ENCODE measurements around the gene FXYD2. TPM values are rescaled to one million over a fixed set of nuclear protein-coding genes. Genes with fewer than 3 reads are reported as not detected.

The FXYD2 gene
- total RNA-seq, 4 donors from 2014 or later, result not detected

DNA sequence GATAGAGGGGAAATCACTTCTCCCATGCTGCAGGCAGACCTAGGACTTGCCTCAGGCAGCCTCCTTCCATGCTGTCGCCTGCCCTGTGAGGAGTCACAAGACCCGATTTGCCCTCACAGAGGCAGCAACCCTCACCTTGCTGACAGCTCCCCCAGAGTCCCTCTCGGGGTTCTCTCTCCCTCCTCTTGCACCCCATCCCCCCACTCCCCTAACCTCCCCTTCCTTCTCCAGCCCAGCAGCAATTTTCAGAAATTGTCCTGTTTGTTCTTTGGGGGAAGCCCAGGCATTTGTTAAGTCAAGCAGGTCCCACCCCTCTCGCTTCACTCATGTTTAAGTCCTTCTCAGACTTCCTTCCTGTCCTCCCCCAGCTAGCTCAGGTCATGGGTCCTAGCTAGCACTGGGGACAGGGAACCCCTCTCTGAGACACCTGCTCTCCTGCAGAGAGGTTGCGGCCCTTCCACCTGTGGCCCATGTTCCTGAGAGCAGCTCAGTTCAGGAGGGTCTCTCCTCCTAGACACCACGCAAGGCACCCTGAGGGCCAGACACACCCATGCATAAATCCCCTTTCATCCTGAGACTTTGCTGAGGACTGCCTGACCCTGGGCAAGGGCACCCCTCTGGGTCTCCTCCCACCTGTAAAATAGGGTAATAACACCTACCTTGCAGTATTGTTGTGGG lies 6.3 kb upstream of the FXYD2 start:
- WGBS, result 70% methylated on average over 6 of the region's 6 CpGs
- Histone ChIP-seq H3K27me3 (peaks cover 11% of the 10 kb centered on the region), H3K36me3 (no peaks in the 10 kb centered on the region), H3K4me1 (peaks cover 18% of the 10 kb centered on the region), H3K27ac (no peak overlapping the region), H3K9me3 (no peaks in the 10 kb centered on the region), H3K4me3 (no peak overlapping the region)
- peak in 1 of 2 donors; percentile 52 for DNase-seq (ENCODE audit: low spot score in 2 of 2)
- TF ChIP-seq, protein P1, sequence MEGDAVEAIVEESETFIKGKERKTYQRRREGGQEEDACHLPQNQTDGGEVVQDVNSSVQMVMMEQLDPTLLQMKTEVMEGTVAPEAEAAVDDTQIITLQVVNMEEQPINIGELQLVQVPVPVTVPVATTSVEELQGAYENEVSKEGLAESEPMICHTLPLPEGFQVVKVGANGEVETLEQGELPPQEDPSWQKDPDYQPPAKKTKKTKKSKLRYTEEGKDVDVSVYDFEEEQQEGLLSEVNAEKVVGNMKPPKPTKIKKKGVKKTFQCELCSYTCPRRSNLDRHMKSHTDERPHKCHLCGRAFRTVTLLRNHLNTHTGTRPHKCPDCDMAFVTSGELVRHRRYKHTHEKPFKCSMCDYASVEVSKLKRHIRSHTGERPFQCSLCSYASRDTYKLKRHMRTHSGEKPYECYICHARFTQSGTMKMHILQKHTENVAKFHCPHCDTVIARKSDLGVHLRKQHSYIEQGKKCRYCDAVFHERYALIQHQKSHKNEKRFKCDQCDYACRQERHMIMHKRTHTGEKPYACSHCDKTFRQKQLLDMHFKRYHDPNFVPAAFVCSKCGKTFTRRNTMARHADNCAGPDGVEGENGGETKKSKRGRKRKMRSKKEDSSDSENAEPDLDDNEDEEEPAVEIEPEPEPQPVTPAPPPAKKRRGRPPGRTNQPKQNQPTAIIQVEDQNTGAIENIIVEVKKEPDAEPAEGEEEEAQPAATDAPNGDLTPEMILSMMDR (IDR thresholded peaks at IDR 0.05), result no peak
- TF ChIP-seq POLR2AphosphoS5 (IDR thresholded peaks at IDR 0.05) (no peak), EP300 (IDR thresholded peaks at IDR 0.05) (no peak), POLR2A (IDR thresholded peaks at IDR 0.05) (no peak)

DNA sequence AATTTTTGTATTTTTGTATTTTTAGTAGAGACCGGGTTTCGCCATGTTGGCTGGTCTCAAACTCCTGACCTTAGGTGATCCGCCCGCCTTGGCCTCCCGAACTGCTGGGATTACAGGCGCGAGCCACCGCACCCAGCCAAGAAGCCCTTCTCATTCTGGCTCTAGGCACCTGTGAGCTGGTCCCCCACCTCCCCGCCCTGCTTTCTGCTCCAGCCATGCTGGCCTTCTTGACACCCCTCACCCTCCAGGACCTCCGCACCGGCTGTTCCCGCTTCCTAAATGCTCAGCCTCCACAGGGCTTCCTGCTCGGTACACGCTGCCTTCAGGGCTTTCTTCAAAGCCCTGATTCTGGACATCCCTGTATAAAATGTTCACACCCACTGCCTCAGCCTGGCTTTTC lies 5.5 kb upstream of the FXYD2 start:
- Histone ChIP-seq H3K27ac (no peak overlapping the region), H3K9me3 (no peaks in the 10 kb centered on the region), H3K4me1 (peaks cover 21% of the 10 kb centered on the region), H3K27me3 (peaks cover 11% of the 10 kb centered on the region), H3K36me3 (no peaks in the 10 kb centered on the region), H3K4me3 (no peak overlapping the region)
- TF ChIP-seq, protein P1 (IDR thresholded peaks at IDR 0.05), result no peak
- no peak for TF ChIP-seq POLR2AphosphoS5 (IDR thresholded peaks at IDR 0.05)
- DNase-seq (ENCODE audit: low spot score in 2 of 2), result peak in 1 of 2 donors; percentile 53
- 82% methylated on average over 14 of the region's 14 CpGs for WGBS

DNA sequence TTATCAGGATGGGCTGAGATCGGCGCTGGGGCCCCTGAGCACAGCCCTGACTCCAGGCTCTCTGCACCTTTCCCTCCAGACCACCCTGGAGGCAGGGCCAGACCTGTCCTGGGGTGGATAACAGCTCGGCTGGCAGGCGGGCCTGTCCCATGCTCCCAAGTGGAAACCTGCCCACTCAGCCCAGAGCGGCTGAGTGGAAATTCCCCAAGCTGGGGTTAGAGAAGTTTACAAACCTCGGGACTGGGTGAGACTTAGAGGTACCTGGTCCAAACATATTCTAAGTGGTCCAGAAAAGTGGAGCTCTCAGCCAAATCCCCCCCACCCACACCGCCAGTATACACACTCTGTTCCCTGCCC lies 4.8 kb upstream of the FXYD2 start:
- H3K27ac ChIP-seq, result no peak overlapping the region
- H3K4me1 ChIP-seq, result peaks cover 28% of the 10 kb centered on the region
- DNase-seq (ENCODE audit: low spot score in 2 of 2), result peak in 1 of 2 donors; percentile 58
- TF ChIP-seq POLR2A (IDR thresholded peaks at IDR 0.05) (no peak), POLR2AphosphoS5 (IDR thresholded peaks at IDR 0.05) (no peak)
- H3K4me3 ChIP-seq, result no peak overlapping the region
- no peaks in the 10 kb centered on the region for H3K9me3 ChIP-seq
- no peaks in the 10 kb centered on the region for H3K36me3 ChIP-seq
- 51% methylated on average over 7 of the region's 7 CpGs for WGBS
- peaks cover 11% of the 10 kb centered on the region for H3K27me3 ChIP-seq

DNA sequence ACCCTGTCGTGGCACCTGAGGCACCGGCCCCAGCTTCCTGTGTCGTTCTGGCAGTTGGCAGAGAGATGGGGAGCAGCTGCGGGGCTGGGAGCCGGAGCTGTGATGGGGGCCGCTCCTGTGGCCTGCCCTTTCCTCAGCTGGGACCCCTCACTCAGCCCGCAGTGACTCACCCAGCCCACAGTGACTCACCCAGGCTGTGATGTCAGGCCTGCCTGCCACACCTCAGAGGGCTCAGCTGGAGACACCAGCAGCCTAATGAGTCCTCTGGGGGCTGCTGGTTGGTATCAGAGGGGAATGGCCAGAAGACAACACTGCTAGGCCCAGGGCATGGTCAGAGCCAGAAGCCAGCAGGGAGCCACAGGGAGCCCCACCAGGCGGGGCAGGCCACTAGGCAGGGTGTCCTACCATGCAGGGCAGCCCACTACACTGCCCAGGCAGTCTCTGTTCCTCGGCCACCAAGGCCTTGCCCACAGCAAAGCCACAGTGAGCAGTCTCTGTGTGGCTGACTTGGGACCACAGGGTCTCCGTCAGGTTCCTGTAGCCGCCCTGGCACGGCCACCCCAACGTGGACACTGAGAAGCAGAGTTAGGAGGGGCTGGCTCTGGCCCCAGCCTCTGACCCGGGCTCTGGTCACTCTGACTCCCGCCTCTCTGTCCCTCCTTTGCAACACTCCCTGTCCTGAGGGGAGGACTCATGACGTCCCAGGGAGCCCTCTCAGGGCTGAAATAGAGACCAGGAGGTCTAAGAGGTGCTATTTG lies 4.2 kb upstream of the FXYD2 start:
- Histone ChIP-seq H3K36me3 (no peaks in the 10 kb centered on the region), H3K4me1 (peaks cover 33% of the 10 kb centered on the region), H3K27me3 (peaks cover 11% of the 10 kb centered on the region), H3K27ac (no peak overlapping the region), H3K9me3 (no peaks in the 10 kb centered on the region), H3K4me3 (no peak overlapping the region)
- peak; percentile 72 to 78 for DNase-seq (ENCODE audit: low spot score in 2 of 2)
- WGBS, result no CpG with 5 or more reads among the region's 16 CpGs
- TF ChIP-seq, protein P1 (IDR thresholded peaks at IDR 0.05), result no peak
- TF ChIP-seq POLR2A (IDR thresholded peaks at IDR 0.05), result no peak
- no peak for TF ChIP-seq POLR2AphosphoS5 (IDR thresholded peaks at IDR 0.05)
- TF ChIP-seq EP300 (IDR thresholded peaks at IDR 0.05), result no peak

DNA sequence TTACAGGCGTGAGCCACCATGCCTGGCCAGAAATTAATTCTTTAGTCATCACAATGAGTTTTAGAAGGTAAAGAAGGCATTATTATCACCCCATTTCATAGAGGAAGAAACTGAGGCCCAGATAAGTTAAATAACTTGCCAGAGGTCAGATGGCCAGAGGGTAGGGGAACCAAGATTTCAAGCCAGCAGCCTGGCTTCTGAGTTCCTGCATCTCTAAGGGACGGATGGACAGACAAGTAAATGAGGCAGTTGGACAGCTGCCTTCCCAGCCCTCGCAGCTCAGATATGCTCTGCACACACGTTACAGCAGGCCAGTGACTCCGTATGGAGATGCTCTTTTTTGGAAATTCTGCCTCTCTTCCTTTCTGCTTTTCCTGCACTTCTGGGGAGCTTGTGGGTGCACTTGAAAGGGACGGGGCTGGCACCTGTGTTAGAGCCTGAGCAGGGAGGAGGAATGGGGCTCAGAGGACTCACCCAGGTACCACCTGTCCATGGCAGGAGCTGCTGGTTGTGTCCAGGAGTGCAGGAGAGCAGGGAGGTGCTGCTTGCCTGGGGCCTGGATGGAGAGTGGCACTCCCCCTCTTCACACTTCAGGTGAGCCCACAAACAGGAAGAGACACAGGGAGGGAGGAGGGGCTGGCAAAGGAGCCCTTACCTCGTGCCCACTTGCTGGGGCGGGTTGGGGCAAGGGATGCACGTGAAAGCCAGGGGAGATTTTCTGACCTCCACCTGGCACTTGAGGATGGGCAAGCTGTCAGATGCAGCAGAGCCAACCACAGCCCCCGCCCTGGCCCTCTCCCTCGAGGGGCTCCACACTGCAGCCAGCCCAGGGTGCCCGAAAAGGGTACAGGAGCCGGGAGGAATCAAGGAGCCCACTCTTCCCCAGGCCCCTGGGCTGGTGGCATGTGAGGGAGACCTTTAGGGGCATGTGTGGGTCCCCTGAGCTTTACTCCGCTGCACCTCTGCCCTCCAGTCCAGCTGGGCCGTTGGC lies 3.3 kb upstream of the FXYD2 start:
- H3K4me3 ChIP-seq, result no peak overlapping the region
- WGBS, result 58% methylated on average over 9 of the region's 15 CpGs
- no peaks in the 10 kb centered on the region for H3K9me3 ChIP-seq
- peaks cover 36% of the 10 kb centered on the region for H3K4me1 ChIP-seq
- peak; percentile 48 to 72 for DNase-seq (ENCODE audit: low spot score in 2 of 2)
- no peaks in the 10 kb centered on the region for H3K36me3 ChIP-seq
- TF ChIP-seq POLR2A (IDR thresholded peaks at IDR 0.05), result no peak
- TF ChIP-seq EP300 (IDR thresholded peaks at IDR 0.05), result no peak
- TF ChIP-seq, protein P1 (IDR thresholded peaks at IDR 0.05), result no peak
- no peak for TF ChIP-seq POLR2AphosphoS5 (IDR thresholded peaks at IDR 0.05)
- H3K27ac ChIP-seq, result no peak overlapping the region
- H3K27me3 ChIP-seq, result peaks cover 11% of the 10 kb centered on the region

Measured in suprapubic skin (tissue), 4 donors.